ENCODE data around the gene SPDYE5.
"Not testable (repeated sequence)": the region's sequence is repeated elsewhere in the genome, so short reads cannot be mapped to it uniquely, and the experiment has no call there.

The SPDYE5 gene

GRCh38 chr7:75492020-75492419, at the start of gene SPDYE5:
Gene SPDYE5 (plus strand): TSS chr7:75492320. CDS start chr7:75494048, 1,728 bp downstream.
- not testable (repeated sequence) for H3K4me3 ChIP-seq (ENCODE audit: low read length); H3K9ac ChIP-seq (ENCODE audit: low read length); H3K4me2 ChIP-seq (ENCODE audit: low read depth, low read length); H3K9me2 ChIP-seq (replicated peaks; ENCODE audit: insufficient read depth, low read length); H3K9me3 ChIP-seq (replicated peaks; ENCODE audit: insufficient read depth, low read length); H3K27ac ChIP-seq (ENCODE audit: low read length); H3F3A ChIP-seq (ENCODE audit: insufficient read depth, low read length); H3K36me3 ChIP-seq (replicated peaks; ENCODE audit: insufficient read depth, low read length); DNase-seq; H3K27me3 ChIP-seq (replicated peaks; ENCODE audit: insufficient read depth, low read length); H2AFZ ChIP-seq (ENCODE audit: low read length); H4K20me1 ChIP-seq (ENCODE audit: insufficient read depth, low read length); H3K79me2 ChIP-seq (ENCODE audit: low read length); H3K4me1 ChIP-seq (ENCODE audit: low read length)

- H3K36me3 ChIP-seq (replicated peaks; ENCODE audit: insufficient read depth, low read length); DNase-seq; H3K9me3 ChIP-seq (replicated peaks; ENCODE audit: insufficient read depth, low read length); H3K27me3 ChIP-seq (replicated peaks; ENCODE audit: insufficient read depth, low read length); H4K20me1 ChIP-seq (ENCODE audit: insufficient read depth, low read length); H3K4me1 ChIP-seq (ENCODE audit: low read length); H3K9me2 ChIP-seq (replicated peaks; ENCODE audit: insufficient read depth, low read length); H3F3A ChIP-seq (ENCODE audit: insufficient read depth, low read length); H3K79me2 ChIP-seq (ENCODE audit: low read length): not testable (repeated sequence)
- Histone ChIP-seq H3K4me3 (ENCODE audit: low read length) (peak overlapping the region; percentile 55), H3K9ac (ENCODE audit: low read length) (peak overlapping the region; percentile 60; the same call in 1 of the 2 replicates), H3K4me2 (ENCODE audit: low read depth, low read length) (peak overlapping the region; percentile 37; the same call in 1 of the 2 replicates), H2AFZ (ENCODE audit: low read length) (0 out of 2 replicates have a peak overlapping the region, but pooled peaks have one; percentile 45), H3K27ac (ENCODE audit: low read length) (peak overlapping the region; percentile 37; the same call in 1 of the 2 replicates)
Measured at GRCh38 chr7:75442465-75443111, 49.5 kb upstream of the SPDYE5 start.

- H3K4me3 ChIP-seq (ENCODE audit: low read length); H2AFZ ChIP-seq (ENCODE audit: low read length); H3K4me2 ChIP-seq (ENCODE audit: low read depth, low read length); H3K9ac ChIP-seq (ENCODE audit: low read length); H4K20me1 ChIP-seq (ENCODE audit: insufficient read depth, low read length); H3K36me3 ChIP-seq (replicated peaks; ENCODE audit: insufficient read depth, low read length); H3K9me3 ChIP-seq (replicated peaks; ENCODE audit: insufficient read depth, low read length); H3K27ac ChIP-seq (ENCODE audit: low read length); H3K27me3 ChIP-seq (replicated peaks; ENCODE audit: insufficient read depth, low read length); H3K79me2 ChIP-seq (ENCODE audit: low read length); H3F3A ChIP-seq (ENCODE audit: insufficient read depth, low read length); DNase-seq; H3K9me2 ChIP-seq (replicated peaks; ENCODE audit: insufficient read depth, low read length); H3K4me1 ChIP-seq (ENCODE audit: low read length): not testable (repeated sequence)
Measured at GRCh38 chr7:75449946-75450345, 42.2 kb upstream of the SPDYE5 start.

- not testable (repeated sequence) for DNase-seq; H3K9ac ChIP-seq (ENCODE audit: low read length); H2AFZ ChIP-seq (ENCODE audit: low read length); H3K27me3 ChIP-seq (replicated peaks; ENCODE audit: insufficient read depth, low read length); H3K27ac ChIP-seq (ENCODE audit: low read length); H3K4me2 ChIP-seq (ENCODE audit: low read depth, low read length); H3K9me2 ChIP-seq (replicated peaks; ENCODE audit: insufficient read depth, low read length); H3F3A ChIP-seq (ENCODE audit: insufficient read depth, low read length); H3K79me2 ChIP-seq (ENCODE audit: low read length); H3K4me1 ChIP-seq (ENCODE audit: low read length); H4K20me1 ChIP-seq (ENCODE audit: insufficient read depth, low read length); H3K9me3 ChIP-seq (replicated peaks; ENCODE audit: insufficient read depth, low read length); H3K4me3 ChIP-seq (ENCODE audit: low read length); H3K36me3 ChIP-seq (replicated peaks; ENCODE audit: insufficient read depth, low read length)
- TF ChIP-seq, protein P1, sequence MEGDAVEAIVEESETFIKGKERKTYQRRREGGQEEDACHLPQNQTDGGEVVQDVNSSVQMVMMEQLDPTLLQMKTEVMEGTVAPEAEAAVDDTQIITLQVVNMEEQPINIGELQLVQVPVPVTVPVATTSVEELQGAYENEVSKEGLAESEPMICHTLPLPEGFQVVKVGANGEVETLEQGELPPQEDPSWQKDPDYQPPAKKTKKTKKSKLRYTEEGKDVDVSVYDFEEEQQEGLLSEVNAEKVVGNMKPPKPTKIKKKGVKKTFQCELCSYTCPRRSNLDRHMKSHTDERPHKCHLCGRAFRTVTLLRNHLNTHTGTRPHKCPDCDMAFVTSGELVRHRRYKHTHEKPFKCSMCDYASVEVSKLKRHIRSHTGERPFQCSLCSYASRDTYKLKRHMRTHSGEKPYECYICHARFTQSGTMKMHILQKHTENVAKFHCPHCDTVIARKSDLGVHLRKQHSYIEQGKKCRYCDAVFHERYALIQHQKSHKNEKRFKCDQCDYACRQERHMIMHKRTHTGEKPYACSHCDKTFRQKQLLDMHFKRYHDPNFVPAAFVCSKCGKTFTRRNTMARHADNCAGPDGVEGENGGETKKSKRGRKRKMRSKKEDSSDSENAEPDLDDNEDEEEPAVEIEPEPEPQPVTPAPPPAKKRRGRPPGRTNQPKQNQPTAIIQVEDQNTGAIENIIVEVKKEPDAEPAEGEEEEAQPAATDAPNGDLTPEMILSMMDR (IDR thresholded peaks at IDR 0.05; ENCODE audit: low read length) = peak; percentile 33
Measured at GRCh38 chr7:75452494-75452955, 39.6 kb upstream of the SPDYE5 start.

GRCh38 chr7:75456403-75456802, 35.7 kb upstream of the SPDYE5 start:
- not testable (repeated sequence) for H3K27ac ChIP-seq (ENCODE audit: low read length); H3K4me3 ChIP-seq (ENCODE audit: low read length); H3K27me3 ChIP-seq (replicated peaks; ENCODE audit: insufficient read depth, low read length); H3F3A ChIP-seq (ENCODE audit: insufficient read depth, low read length); H3K9me2 ChIP-seq (replicated peaks; ENCODE audit: insufficient read depth, low read length); DNase-seq; H4K20me1 ChIP-seq (ENCODE audit: insufficient read depth, low read length); H2AFZ ChIP-seq (ENCODE audit: low read length); H3K9ac ChIP-seq (ENCODE audit: low read length); H3K9me3 ChIP-seq (replicated peaks; ENCODE audit: insufficient read depth, low read length); H3K79me2 ChIP-seq (ENCODE audit: low read length); H3K36me3 ChIP-seq (replicated peaks; ENCODE audit: insufficient read depth, low read length); H3K4me1 ChIP-seq (ENCODE audit: low read length); H3K4me2 ChIP-seq (ENCODE audit: low read depth, low read length)

DNA sequence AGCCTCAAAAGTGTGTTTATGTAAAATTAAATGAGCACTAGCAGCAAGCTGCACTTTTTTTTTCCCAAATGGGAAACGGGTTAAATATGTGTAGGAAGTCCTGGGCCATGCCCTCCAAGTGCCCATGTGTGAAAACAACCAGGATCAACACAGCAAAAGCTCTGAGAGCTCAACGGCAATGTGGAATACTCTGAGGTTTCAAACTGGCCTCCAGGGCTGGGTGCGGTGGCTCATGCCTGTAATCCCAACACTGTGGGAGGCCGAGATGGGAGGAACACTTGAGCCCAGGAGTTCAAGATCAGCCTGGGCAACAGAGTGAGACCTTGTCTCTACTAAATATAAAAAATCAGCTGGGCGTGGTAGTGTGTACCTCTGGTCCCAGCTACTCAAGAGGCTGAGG, 34.1 kb upstream of the SPDYE5 start:
- H3K4me3 ChIP-seq (ENCODE audit: low read length); H3K79me2 ChIP-seq (ENCODE audit: low read length); H3K4me1 ChIP-seq (ENCODE audit: low read length); H3K27ac ChIP-seq (ENCODE audit: low read length); H3K9me3 ChIP-seq (replicated peaks; ENCODE audit: insufficient read depth, low read length); H3K9ac ChIP-seq (ENCODE audit: low read length); H3K4me2 ChIP-seq (ENCODE audit: low read depth, low read length); H4K20me1 ChIP-seq (ENCODE audit: insufficient read depth, low read length); H2AFZ ChIP-seq (ENCODE audit: low read length); H3F3A ChIP-seq (ENCODE audit: insufficient read depth, low read length); H3K9me2 ChIP-seq (replicated peaks; ENCODE audit: insufficient read depth, low read length); DNase-seq; H3K36me3 ChIP-seq (replicated peaks; ENCODE audit: insufficient read depth, low read length); H3K27me3 ChIP-seq (replicated peaks; ENCODE audit: insufficient read depth, low read length): not testable (repeated sequence)

- not testable (repeated sequence) for H3K9ac ChIP-seq (ENCODE audit: low read length); H3K4me3 ChIP-seq (ENCODE audit: low read length); H3K4me2 ChIP-seq (ENCODE audit: low read depth, low read length); H2AFZ ChIP-seq (ENCODE audit: low read length); H3K4me1 ChIP-seq (ENCODE audit: low read length); H4K20me1 ChIP-seq (ENCODE audit: insufficient read depth, low read length); H3K27me3 ChIP-seq (replicated peaks; ENCODE audit: insufficient read depth, low read length); H3F3A ChIP-seq (ENCODE audit: insufficient read depth, low read length); H3K36me3 ChIP-seq (replicated peaks; ENCODE audit: insufficient read depth, low read length); H3K9me3 ChIP-seq (replicated peaks; ENCODE audit: insufficient read depth, low read length); H3K79me2 ChIP-seq (ENCODE audit: low read length); DNase-seq; H3K27ac ChIP-seq (ENCODE audit: low read length); H3K9me2 ChIP-seq (replicated peaks; ENCODE audit: insufficient read depth, low read length)
Measured at GRCh38 chr7:75460541-75460940, 31.6 kb upstream of the SPDYE5 start.

Measured in MM.1S (cell line).